Activated naive CD4-positive, alpha-beta T cell treated with anti-CD3 and anti-CD28 coated beads, Interleukin-2, amount 10 ng/mL, durations not matched to agents 7 days and 5 days (primary cell): ENCODE measurements around the gene TLK1.
A peak's percentile ranks its signal among the peaks of the same experiment; 100 is the strongest.

Source experiments
- CTCF ChIA-PET: fragments of 350-600 bp; sonication (Branson Sonifier 250); formaldehyde crosslinking; loops from one replicate; lab custom pipeline; 2021; ENCODE audit warnings: antibody characterized with exemption; lab: Charles Lee
- DNase-seq: peaks from one replicate; pipeline ENCODE4 v3.0.0-alpha.2; 2020
- H3K27ac Mint-ChIP-seq: one replicate; pipeline ENCODE4 v1.8.0; 2021; ENCODE audit warnings: mild to moderate bottlenecking, moderate library complexity, mixed read lengths
- H3K27me3 Mint-ChIP-seq: one replicate; pipeline ENCODE4 v1.8.0; 2021; ENCODE audit warnings: mild to moderate bottlenecking, mixed read lengths
- H3K36me3 Mint-ChIP-seq: one replicate; pipeline ENCODE4 v1.8.0; 2021; ENCODE audit warnings: mixed read lengths
- H3K4me1 Mint-ChIP-seq: one replicate; pipeline ENCODE4 v1.8.0; 2021; ENCODE audit warnings: mixed read lengths
- H3K4me3 Mint-ChIP-seq: one replicate; pipeline ENCODE4 v1.8.0; 2021; ENCODE audit warnings: mild to moderate bottlenecking, moderate library complexity, mixed read lengths
- H3K9me3 Mint-ChIP-seq: one replicate; pipeline ENCODE4 v1.8.0; 2021; ENCODE audit warnings: mixed read lengths

Gene TLK1

GRCh38 chr2:171160119-171160955, at the start of gene TLK1:
TLK1 (minus strand) TSS chr2:171160893; CDS start chr2:171160428, 465 bp downstream.
- Mint-ChIP-seq H3K27me3 (no peaks in the 10 kb centered on the region), H3K27ac (peak within 1 kb of the TSS; percentile 98), H3K4me3 (peak within 1 kb of the TSS; percentile 99), H3K36me3 (peaks cover 15% of the 10 kb centered on the region), H3K4me1 (peaks cover 66% of the 10 kb centered on the region), H3K9me3 (no peaks in the 10 kb centered on the region)
- CTCF ChIA-PET: interaction anchor here (1.3 to 3.5 kb wide), 4 partner anchors 159 to 256 kb away, joined by 4 to 37 read pairs (median 16); partner anchors contain the start of gene GORASP2
- DNase-seq: peak; percentile 85

DNA sequence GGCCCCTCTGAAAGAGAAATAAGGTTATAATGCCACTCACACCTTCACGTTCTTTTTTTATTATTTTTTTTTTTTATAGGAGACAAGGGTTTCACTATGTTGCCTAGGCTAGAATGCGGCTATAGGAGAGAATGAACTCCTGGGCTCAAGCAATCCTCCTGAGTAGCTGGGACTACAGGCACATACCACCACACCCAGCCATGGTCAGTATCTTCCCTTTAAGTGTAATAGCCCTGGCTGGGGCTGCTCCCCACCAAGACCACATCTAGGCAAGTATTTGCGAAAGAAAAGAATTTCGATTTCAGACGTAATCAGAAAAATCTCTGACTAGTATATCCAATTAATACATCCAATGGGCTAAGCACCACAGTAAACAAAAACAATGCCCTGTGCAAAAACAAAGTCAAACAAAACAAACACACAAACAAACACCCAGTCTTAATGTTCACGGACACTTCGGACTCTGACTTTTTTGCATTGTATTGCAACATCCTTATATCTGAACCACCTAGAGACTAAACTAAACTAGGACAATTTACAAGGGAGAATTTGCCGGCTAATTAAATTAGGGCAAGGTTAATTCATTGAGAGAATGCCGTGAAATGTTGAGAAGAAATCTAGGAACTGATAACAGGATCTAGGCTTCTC, 49.6 kb upstream of the TLK1 start:
- H3K4me1 Mint-ChIP-seq: peaks cover 31% of the 10 kb centered on the region
- DNase-seq: no peak
- no peaks in the 10 kb centered on the region for H3K9me3 Mint-ChIP-seq
- peak overlapping the region; percentile 63 for H3K4me3 Mint-ChIP-seq
- CTCF ChIA-PET: interaction anchor here (1.0 kb wide), 1 partner anchor 49 kb away, joined by 3 read pairs; no protein-coding TSS in a partner anchor
- peaks cover 7% of the 10 kb centered on the region for H3K27me3 Mint-ChIP-seq
- peak overlapping the region; percentile 96 for H3K27ac Mint-ChIP-seq
- H3K36me3 Mint-ChIP-seq: no peaks in the 10 kb centered on the region

DNA sequence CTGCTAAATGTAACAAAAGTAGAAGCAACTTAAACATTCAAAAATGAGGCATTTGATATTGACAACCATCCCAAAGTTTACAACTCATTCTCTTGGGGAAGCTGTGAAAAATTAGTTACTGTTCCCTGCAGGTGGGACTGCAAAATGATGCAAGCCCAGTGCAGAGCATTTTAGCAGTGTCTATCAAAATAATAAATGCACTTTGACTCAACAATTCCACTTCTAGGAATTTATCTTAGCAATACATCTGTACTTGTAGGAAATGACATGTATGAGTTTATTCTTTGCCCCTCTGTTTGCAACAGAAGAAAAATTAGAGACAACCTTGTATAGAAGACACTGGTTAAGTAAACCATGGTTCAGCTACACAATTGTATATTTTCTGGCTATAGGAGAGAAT, 48.0 kb upstream of the TLK1 start:
- no peak overlapping the region for H3K27ac Mint-ChIP-seq
- no peak for DNase-seq
- H3K27me3 Mint-ChIP-seq: peaks cover 7% of the 10 kb centered on the region
- H3K9me3 Mint-ChIP-seq: no peaks in the 10 kb centered on the region
- H3K36me3 Mint-ChIP-seq: no peaks in the 10 kb centered on the region
- CTCF ChIA-PET: no interaction called here
- H3K4me1 Mint-ChIP-seq: peaks cover 31% of the 10 kb centered on the region
- no peak overlapping the region for H3K4me3 Mint-ChIP-seq

- CTCF ChIA-PET: no interaction called here
- no peaks in the 10 kb centered on the region for H3K9me3 Mint-ChIP-seq
- DNase-seq: no peak
- H3K27me3 Mint-ChIP-seq: peaks cover 7% of the 10 kb centered on the region
- no peaks in the 10 kb centered on the region for H3K36me3 Mint-ChIP-seq
- H3K27ac Mint-ChIP-seq: no peak overlapping the region
- no peak overlapping the region for H3K4me3 Mint-ChIP-seq
- H3K4me1 Mint-ChIP-seq: peaks cover 24% of the 10 kb centered on the region
Observed at GRCh38 chr2:171206422-171207115, 45.9 kb upstream of the TLK1 start.

GRCh38 chr2:171205551-171205950, 44.9 kb upstream of the TLK1 start:
- Mint-ChIP-seq H3K4me3 (no peak overlapping the region), H3K4me1 (peaks cover 14% of the 10 kb centered on the region), H3K27ac (no peak overlapping the region), H3K27me3 (peaks cover 7% of the 10 kb centered on the region), H3K36me3 (no peaks in the 10 kb centered on the region), H3K9me3 (no peaks in the 10 kb centered on the region)
- no peak for DNase-seq
- CTCF ChIA-PET: no interaction called here

GRCh38 chr2:171201767-171202166, 41.1 kb upstream of the TLK1 start:
- Mint-ChIP-seq H3K27ac (no peak overlapping the region), H3K4me1 (no peaks in the 10 kb centered on the region), H3K36me3 (no peaks in the 10 kb centered on the region), H3K9me3 (no peaks in the 10 kb centered on the region), H3K4me3 (no peak overlapping the region), H3K27me3 (no peaks in the 10 kb centered on the region)
- DNase-seq: no peak
- CTCF ChIA-PET: no interaction called here

GRCh38 chr2:171201271-171201670, 40.6 kb upstream of the TLK1 start:
- H3K4me1 Mint-ChIP-seq: no peaks in the 10 kb centered on the region
- H3K4me3 Mint-ChIP-seq: no peak overlapping the region
- no peak for DNase-seq
- no peaks in the 10 kb centered on the region for H3K36me3 Mint-ChIP-seq
- H3K9me3 Mint-ChIP-seq: no peaks in the 10 kb centered on the region
- H3K27me3 Mint-ChIP-seq: no peaks in the 10 kb centered on the region
- no peak overlapping the region for H3K27ac Mint-ChIP-seq
- CTCF ChIA-PET: no interaction called here

- Mint-ChIP-seq H3K27ac (no peak overlapping the region), H3K27me3 (no peaks in the 10 kb centered on the region), H3K4me1 (no peaks in the 10 kb centered on the region), H3K36me3 (no peaks in the 10 kb centered on the region), H3K9me3 (no peaks in the 10 kb centered on the region), H3K4me3 (no peak overlapping the region)
- DNase-seq: no peak
- CTCF ChIA-PET: no interaction called here
Observed at GRCh38 chr2:171200469-171200868, 39.8 kb upstream of the TLK1 start.

DNA sequence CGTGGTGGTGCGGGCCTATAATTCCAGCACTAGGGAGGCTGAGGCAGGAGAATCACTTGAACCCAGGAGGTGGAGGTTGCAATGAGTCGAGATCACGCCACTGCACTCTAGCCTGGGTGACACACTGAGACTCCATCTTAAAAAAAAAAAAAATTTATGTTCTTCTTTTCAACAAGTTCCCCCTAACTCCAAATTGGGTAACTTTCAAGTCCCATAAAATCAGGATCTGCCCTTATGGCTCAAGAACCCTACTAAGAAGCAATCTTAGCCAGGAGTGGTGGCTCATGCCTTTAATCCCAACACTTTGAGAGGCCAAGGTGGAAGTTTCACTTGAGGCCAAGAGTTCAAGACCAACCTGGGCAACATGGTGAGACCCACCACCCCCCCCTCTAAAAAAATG, 30.3 kb upstream of the TLK1 start:
- Mint-ChIP-seq H3K4me3 (no peak overlapping the region), H3K9me3 (no peaks in the 10 kb centered on the region), H3K36me3 (no peaks in the 10 kb centered on the region), H3K27ac (no peak overlapping the region), H3K27me3 (peaks cover 3% of the 10 kb centered on the region), H3K4me1 (no peaks in the 10 kb centered on the region)
- DNase-seq: no peak
- CTCF ChIA-PET: no interaction called here

DNA sequence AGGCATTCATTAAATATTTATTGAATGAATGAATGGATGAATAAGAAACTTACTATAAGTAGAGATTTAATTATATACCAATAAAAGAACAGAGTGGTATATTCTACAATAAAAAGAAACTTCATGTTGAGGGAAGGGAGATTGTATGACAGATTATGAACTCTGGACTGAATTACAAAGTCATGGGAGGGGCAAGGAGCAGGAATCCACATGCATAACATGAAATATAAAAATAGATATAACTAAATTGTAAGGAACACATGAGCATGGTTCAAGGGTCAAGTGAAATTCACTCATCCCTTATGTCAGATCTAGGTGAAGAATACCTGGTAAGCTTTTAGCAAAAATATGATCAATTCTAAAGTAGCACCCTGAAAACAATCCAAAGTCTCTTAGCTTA, 27.1 kb upstream of the TLK1 start:
- Mint-ChIP-seq H3K9me3 (no peaks in the 10 kb centered on the region), H3K4me1 (no peaks in the 10 kb centered on the region), H3K27ac (no peak overlapping the region), H3K4me3 (no peak overlapping the region), H3K36me3 (no peaks in the 10 kb centered on the region), H3K27me3 (peaks cover 7% of the 10 kb centered on the region)
- DNase-seq: no peak
- CTCF ChIA-PET: no interaction called here

- CTCF ChIA-PET: no interaction called here
- DNase-seq: no peak
- no peaks in the 10 kb centered on the region for H3K4me1 Mint-ChIP-seq
- H3K9me3 Mint-ChIP-seq: no peaks in the 10 kb centered on the region
- no peak overlapping the region for H3K4me3 Mint-ChIP-seq
- H3K27ac Mint-ChIP-seq: no peak overlapping the region
- no peaks in the 10 kb centered on the region for H3K36me3 Mint-ChIP-seq
- peaks cover 11% of the 10 kb centered on the region for H3K27me3 Mint-ChIP-seq
Observed at GRCh38 chr2:171187177-171187576, 26.5 kb upstream of the TLK1 start.

GRCh38 chr2:171185941-171186340, 25.2 kb upstream of the TLK1 start:
- Mint-ChIP-seq H3K4me3 (no peak overlapping the region), H3K27me3 (peaks cover 17% of the 10 kb centered on the region), H3K27ac (no peak overlapping the region), H3K9me3 (no peaks in the 10 kb centered on the region), H3K4me1 (no peaks in the 10 kb centered on the region), H3K36me3 (no peaks in the 10 kb centered on the region)
- no peak for DNase-seq
- CTCF ChIA-PET: no interaction called here

DNA sequence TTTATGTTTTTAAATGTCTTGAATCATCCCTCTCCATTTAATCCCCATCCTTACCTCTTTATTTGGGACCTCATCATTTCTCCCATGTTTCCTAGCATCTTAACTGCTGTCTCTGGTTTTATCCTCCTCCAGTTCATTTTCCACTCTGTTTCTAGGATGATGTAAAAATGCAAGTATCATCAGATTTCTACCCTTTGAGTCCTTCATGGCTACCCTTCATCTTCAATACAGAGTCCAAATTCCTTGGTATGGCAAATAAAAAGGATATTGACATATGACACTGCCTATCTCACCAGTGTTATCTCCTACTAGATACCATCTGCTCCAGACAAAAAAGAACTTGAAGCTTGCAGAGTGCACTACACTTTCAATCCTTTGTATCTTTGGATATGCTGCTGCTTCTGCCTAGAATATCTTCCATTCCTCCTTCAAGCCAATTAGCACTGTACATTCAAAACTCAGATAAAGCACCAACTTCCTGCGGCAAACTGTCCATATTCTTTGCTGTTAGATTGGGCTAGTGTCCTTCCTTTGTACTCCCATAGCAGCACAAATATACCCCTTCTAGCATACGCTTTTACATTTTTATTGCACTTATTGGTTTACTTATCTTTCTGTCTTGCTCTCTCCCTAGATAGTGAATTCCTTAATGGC, 24.6 kb upstream of the TLK1 start:
- Mint-ChIP-seq H3K4me3 (no peak overlapping the region), H3K9me3 (no peaks in the 10 kb centered on the region)

More for the DNA sequence above, 24.6 kb upstream of the TLK1 start:
- Mint-ChIP-seq H3K27me3 (peaks cover 17% of the 10 kb centered on the region), H3K36me3 (no peaks in the 10 kb centered on the region), H3K4me1 (no peaks in the 10 kb centered on the region), H3K27ac (no peak overlapping the region)
- CTCF ChIA-PET: no interaction called here
- no peak for DNase-seq
